ENCODE results near the gene CAPN9.

DNA sequence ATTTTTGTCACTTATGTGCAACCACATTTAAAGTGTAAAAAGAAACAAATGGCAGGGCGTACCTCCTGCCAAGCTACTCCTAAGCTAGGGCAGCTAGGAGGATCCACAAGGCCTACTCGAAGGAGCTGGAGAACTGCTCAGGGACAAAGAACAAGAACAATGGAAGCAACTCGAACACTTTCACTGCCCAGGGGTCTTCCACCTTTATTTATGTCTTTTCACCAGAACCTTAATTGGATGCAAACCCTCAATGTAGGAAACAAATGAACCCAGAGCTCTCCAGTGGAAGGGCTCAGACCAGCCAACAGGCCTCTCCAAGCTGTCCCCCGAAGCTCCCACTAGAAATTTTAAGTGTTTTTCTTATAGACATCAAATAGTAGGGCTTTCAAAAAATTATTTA is 81.2 kb downstream of the CAPN9 start:
- TF ChIP-seq, protein P1, sequence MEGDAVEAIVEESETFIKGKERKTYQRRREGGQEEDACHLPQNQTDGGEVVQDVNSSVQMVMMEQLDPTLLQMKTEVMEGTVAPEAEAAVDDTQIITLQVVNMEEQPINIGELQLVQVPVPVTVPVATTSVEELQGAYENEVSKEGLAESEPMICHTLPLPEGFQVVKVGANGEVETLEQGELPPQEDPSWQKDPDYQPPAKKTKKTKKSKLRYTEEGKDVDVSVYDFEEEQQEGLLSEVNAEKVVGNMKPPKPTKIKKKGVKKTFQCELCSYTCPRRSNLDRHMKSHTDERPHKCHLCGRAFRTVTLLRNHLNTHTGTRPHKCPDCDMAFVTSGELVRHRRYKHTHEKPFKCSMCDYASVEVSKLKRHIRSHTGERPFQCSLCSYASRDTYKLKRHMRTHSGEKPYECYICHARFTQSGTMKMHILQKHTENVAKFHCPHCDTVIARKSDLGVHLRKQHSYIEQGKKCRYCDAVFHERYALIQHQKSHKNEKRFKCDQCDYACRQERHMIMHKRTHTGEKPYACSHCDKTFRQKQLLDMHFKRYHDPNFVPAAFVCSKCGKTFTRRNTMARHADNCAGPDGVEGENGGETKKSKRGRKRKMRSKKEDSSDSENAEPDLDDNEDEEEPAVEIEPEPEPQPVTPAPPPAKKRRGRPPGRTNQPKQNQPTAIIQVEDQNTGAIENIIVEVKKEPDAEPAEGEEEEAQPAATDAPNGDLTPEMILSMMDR (IDR thresholded peaks at IDR 0.05) = no peak
- TF ChIP-seq ZFX (IDR thresholded peaks at IDR 0.05; ENCODE audit: borderline replicate concordance) = no peak

Data from 22Rv1 (cell line).